Activated naive CD4-positive, alpha-beta T cell treated with anti-CD3 and anti-CD28 coated beads for 36 hours (primary cell): ENCODE results near the gene GABRG3. TPM values are rescaled to one million over a fixed set of nuclear protein-coding genes. Genes with fewer than 3 reads are reported as not detected.

Experiments used
- CTCF ChIA-PET: fragments of 350-600 bp; sonication (Branson Sonifier 250); formaldehyde crosslinking; loops from one replicate; lab custom pipeline; 2021; ENCODE audit warnings: antibody characterized with exemption; lab: Charles Lee
- DNase-seq: peaks from one replicate; pipeline ENCODE4 v3.0.0-alpha.2; 2020
- H3K27ac Mint-ChIP-seq: one replicate; pipeline ENCODE4 v1.8.0; 2021; ENCODE audit warnings: mild to moderate bottlenecking, mixed read lengths
- H3K27me3 Mint-ChIP-seq: one replicate; pipeline ENCODE4 v1.8.0; 2021; ENCODE audit warnings: low read depth, mixed read lengths
- H3K36me3 Mint-ChIP-seq: one replicate; pipeline ENCODE4 v1.8.0; 2021; ENCODE audit warnings: low read depth, mixed read lengths
- H3K4me1 Mint-ChIP-seq: one replicate; pipeline ENCODE4 v1.8.0; 2021; ENCODE audit warnings: low read depth, mixed read lengths
- H3K4me3 Mint-ChIP-seq: one replicate; pipeline ENCODE4 v1.8.0; 2021; ENCODE audit warnings: mild to moderate bottlenecking, moderate library complexity, mixed read lengths
- H3K9me3 Mint-ChIP-seq: one replicate; pipeline ENCODE4 v1.8.0; 2021; ENCODE audit warnings: mixed read lengths
- intact Hi-C: fragments of 100-400 bp; cut with micrococcal nuclease; formaldehyde crosslinking; loops from one replicate; pipeline ENCODE4 v1.15.1; 2023
- total RNA-seq, 2 experiments: library from RNA; stranded (reverse); gene quantifications; one replicate each; pipeline ENCODE4 v1.2.3, GENCODE V29; 2021

GABRG3 gene
- total RNA-seq, 2 experiments from 2014 or later: not detected

GRCh38 chr15:27278761-27279160 is 307.8 kb downstream of the GABRG3 start:
- Mint-ChIP-seq H3K4me1 (no peaks in the 10 kb centered on the region), H3K27ac (no peak overlapping the region), H3K27me3 (no peaks in the 10 kb centered on the region), H3K4me3 (no peak overlapping the region), H3K9me3 (peaks cover 2% of the 10 kb centered on the region), H3K36me3 (no peaks in the 10 kb centered on the region)
- intact Hi-C loops: no loop called here
- CTCF ChIA-PET: no interaction called here
- DNase-seq: no peak

- intact Hi-C loops: no loop called here
- Mint-ChIP-seq H3K9me3 (no peaks in the 10 kb centered on the region), H3K36me3 (no peaks in the 10 kb centered on the region), H3K27me3 (no peaks in the 10 kb centered on the region), H3K4me3 (no peak overlapping the region), H3K27ac (no peak overlapping the region), H3K4me1 (no peaks in the 10 kb centered on the region)
- no peak for DNase-seq
- CTCF ChIA-PET: no interaction called here
Measured at GRCh38 chr15:27292641-27293040, 321.7 kb downstream of the GABRG3 start.

- no peak for DNase-seq
- peaks cover 6% of the 10 kb centered on the region for H3K27me3 Mint-ChIP-seq
- H3K9me3 Mint-ChIP-seq: no peaks in the 10 kb centered on the region
- no peaks in the 10 kb centered on the region for H3K36me3 Mint-ChIP-seq
- H3K27ac Mint-ChIP-seq: no peak overlapping the region
- H3K4me3 Mint-ChIP-seq: no peak overlapping the region
- intact Hi-C loops: no loop called here
- H3K4me1 Mint-ChIP-seq: no peaks in the 10 kb centered on the region
- CTCF ChIA-PET: no interaction called here
Measured at GRCh38 chr15:27293607-27294006, 322.6 kb downstream of the GABRG3 start.

- CTCF ChIA-PET: no interaction called here
- H3K27me3 Mint-ChIP-seq: no peaks in the 10 kb centered on the region
- H3K27ac Mint-ChIP-seq: no peak overlapping the region
- intact Hi-C loops: no loop called here
- no peak overlapping the region for H3K4me3 Mint-ChIP-seq
- H3K9me3 Mint-ChIP-seq: peaks cover 6% of the 10 kb centered on the region
- no peak for DNase-seq
- no peaks in the 10 kb centered on the region for H3K4me1 Mint-ChIP-seq
- H3K36me3 Mint-ChIP-seq: no peaks in the 10 kb centered on the region
Measured at GRCh38 chr15:27317736-27318135, 346.8 kb downstream of the GABRG3 start.

- H3K27me3 Mint-ChIP-seq: no peaks in the 10 kb centered on the region
- no peak for DNase-seq
- no peaks in the 10 kb centered on the region for H3K4me1 Mint-ChIP-seq
- CTCF ChIA-PET: no interaction called here
- peaks cover 6% of the 10 kb centered on the region for H3K9me3 Mint-ChIP-seq
- H3K27ac Mint-ChIP-seq: no peak overlapping the region
- intact Hi-C loops: no loop called here
- no peak overlapping the region for H3K4me3 Mint-ChIP-seq
- H3K36me3 Mint-ChIP-seq: no peaks in the 10 kb centered on the region
Measured at GRCh38 chr15:27323801-27324200, 352.8 kb downstream of the GABRG3 start.

GRCh38 chr15:27324886-27325615 is 354.1 kb downstream of the GABRG3 start:
- intact Hi-C loops: no loop called here
- H3K27me3 Mint-ChIP-seq: no peaks in the 10 kb centered on the region
- DNase-seq: no peak
- peaks cover 6% of the 10 kb centered on the region for H3K9me3 Mint-ChIP-seq
- CTCF ChIA-PET: no interaction called here
- H3K27ac Mint-ChIP-seq: no peak overlapping the region
- no peaks in the 10 kb centered on the region for H3K4me1 Mint-ChIP-seq
- no peaks in the 10 kb centered on the region for H3K36me3 Mint-ChIP-seq
- H3K4me3 Mint-ChIP-seq: no peak overlapping the region

GRCh38 chr15:27327467-27328025 is 356.6 kb downstream of the GABRG3 start:
- CTCF ChIA-PET: no interaction called here
- H3K27me3 Mint-ChIP-seq: no peaks in the 10 kb centered on the region
- DNase-seq: no peak
- intact Hi-C loops: no loop called here
- peaks cover 4% of the 10 kb centered on the region for H3K9me3 Mint-ChIP-seq
- no peaks in the 10 kb centered on the region for H3K4me1 Mint-ChIP-seq
- H3K27ac Mint-ChIP-seq: no peak overlapping the region
- no peaks in the 10 kb centered on the region for H3K36me3 Mint-ChIP-seq
- no peak overlapping the region for H3K4me3 Mint-ChIP-seq

- no peaks in the 10 kb centered on the region for H3K36me3 Mint-ChIP-seq
- no peak for DNase-seq
- intact Hi-C loops: no loop called here
- H3K27ac Mint-ChIP-seq: no peak overlapping the region
- H3K27me3 Mint-ChIP-seq: no peaks in the 10 kb centered on the region
- no peaks in the 10 kb centered on the region for H3K4me1 Mint-ChIP-seq
- no peak overlapping the region for H3K4me3 Mint-ChIP-seq
- CTCF ChIA-PET: interaction anchor here (0.7 kb wide), 1 partner anchor 593 kb away, joined by 3 read pairs; no protein-coding TSS in a partner anchor
- H3K9me3 Mint-ChIP-seq: peaks cover 2% of the 10 kb centered on the region
Measured at GRCh38 chr15:27328186-27328585, 357.2 kb downstream of the GABRG3 start.

GRCh38 chr15:27328608-27329007 is 357.6 kb downstream of the GABRG3 start:
- H3K27me3 Mint-ChIP-seq: no peaks in the 10 kb centered on the region

GRCh38 chr15:27330326-27330725 is 359.3 kb downstream of the GABRG3 start:
- H3K9me3 Mint-ChIP-seq: peaks cover 2% of the 10 kb centered on the region
- H3K4me3 Mint-ChIP-seq: no peak overlapping the region
- DNase-seq: no peak
- no peak overlapping the region for H3K27ac Mint-ChIP-seq
- no peaks in the 10 kb centered on the region for H3K4me1 Mint-ChIP-seq
- H3K36me3 Mint-ChIP-seq: no peaks in the 10 kb centered on the region
- H3K27me3 Mint-ChIP-seq: no peaks in the 10 kb centered on the region
- CTCF ChIA-PET: no interaction called here
- intact Hi-C loops: no loop called here

More at GRCh38 chr15:27328608-27329007, 357.6 kb downstream of the GABRG3 start:
- Mint-ChIP-seq H3K4me3 (no peak overlapping the region), H3K27ac (no peak overlapping the region), H3K9me3 (peaks cover 2% of the 10 kb centered on the region), H3K4me1 (no peaks in the 10 kb centered on the region), H3K36me3 (no peaks in the 10 kb centered on the region)
- DNase-seq: no peak
- intact Hi-C loops: no loop called here
- CTCF ChIA-PET: interaction anchor here (0.7 kb wide), 1 partner anchor 593 kb away, joined by 3 read pairs; no protein-coding TSS in a partner anchor

- intact Hi-C loops: no loop called here
- Mint-ChIP-seq H3K4me3 (no peak overlapping the region), H3K27ac (no peak overlapping the region), H3K4me1 (no peaks in the 10 kb centered on the region), H3K36me3 (no peaks in the 10 kb centered on the region), H3K27me3 (no peaks in the 10 kb centered on the region), H3K9me3 (no peaks in the 10 kb centered on the region)
- DNase-seq: no peak
- CTCF ChIA-PET: no interaction called here
Measured at GRCh38 chr15:27336676-27337075, 365.7 kb downstream of the GABRG3 start.

GRCh38 chr15:27339138-27339537 is 368.2 kb downstream of the GABRG3 start:
- Mint-ChIP-seq H3K4me3 (no peak overlapping the region), H3K27me3 (no peaks in the 10 kb centered on the region), H3K9me3 (no peaks in the 10 kb centered on the region), H3K27ac (no peak overlapping the region), H3K36me3 (no peaks in the 10 kb centered on the region), H3K4me1 (no peaks in the 10 kb centered on the region)
- CTCF ChIA-PET: no interaction called here
- DNase-seq: no peak
- intact Hi-C loops: no loop called here

GRCh38 chr15:27341780-27342343 is 370.9 kb downstream of the GABRG3 start:
- H3K27me3 Mint-ChIP-seq: no peaks in the 10 kb centered on the region
- no peaks in the 10 kb centered on the region for H3K36me3 Mint-ChIP-seq
- H3K9me3 Mint-ChIP-seq: no peaks in the 10 kb centered on the region
- no peak overlapping the region for H3K4me3 Mint-ChIP-seq
- H3K4me1 Mint-ChIP-seq: no peaks in the 10 kb centered on the region
- intact Hi-C loops: no loop called here
- DNase-seq: no peak
- CTCF ChIA-PET: no interaction called here
- H3K27ac Mint-ChIP-seq: no peak overlapping the region
